NCI-H2081 (cell line): ENCODE results near the gene TASP1.
"Not testable (repeated sequence)": the region's sequence is repeated elsewhere in the genome, so short reads cannot be mapped to it uniquely, and the experiment has no call there.

Experiments used
- DNase-seq, 2 experiments: peaks; one replicate each; lab custom pipeline; 2025; lab: John Stamatoyannopoulos, UW

Gene TASP1

DNA sequence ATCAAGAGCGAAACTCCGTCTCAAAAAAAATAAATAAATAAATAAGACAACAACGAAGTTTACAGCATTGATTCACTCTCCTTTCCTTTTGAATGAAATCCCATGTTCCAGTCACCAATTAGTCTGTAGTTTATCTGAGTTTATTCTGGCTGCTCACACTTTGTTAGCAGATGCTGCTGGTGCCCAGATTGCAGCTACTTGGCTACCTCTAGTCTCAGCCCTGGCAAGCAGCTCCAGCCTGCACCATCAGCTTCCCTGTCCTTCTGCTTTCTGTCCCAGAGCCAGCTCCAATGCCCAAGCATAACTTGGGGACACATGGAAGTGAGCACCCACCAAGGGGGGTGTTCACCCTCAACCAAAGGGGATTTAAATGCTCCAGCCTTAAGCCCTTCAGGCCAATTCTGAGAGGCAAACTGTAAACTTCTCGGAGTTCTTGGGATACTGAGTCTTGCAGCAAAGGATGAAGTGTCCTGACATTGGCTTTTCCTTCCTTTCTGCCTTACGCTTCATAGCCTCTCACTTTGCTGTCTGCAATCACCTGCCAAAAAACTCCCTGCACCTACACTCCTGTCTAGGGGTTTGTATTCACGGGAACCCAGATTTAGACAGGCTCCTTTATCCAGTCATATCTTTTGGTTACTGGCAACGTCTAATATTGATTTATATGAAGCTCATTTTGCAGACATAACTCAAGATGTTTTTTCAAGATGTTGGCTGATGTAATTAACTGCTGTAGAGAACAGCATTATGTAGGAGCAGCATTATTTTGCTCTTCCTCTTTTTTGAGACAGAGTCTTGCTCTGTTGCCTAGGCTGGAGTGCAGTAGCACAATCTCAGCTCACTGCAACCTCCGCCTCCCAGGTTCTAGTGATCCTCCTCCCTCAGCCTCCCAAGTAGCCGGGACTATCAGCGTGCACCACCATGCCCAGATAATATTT lies 9.8 kb upstream of the TASP1 start:
- no peak for DNase-seq

DNA sequence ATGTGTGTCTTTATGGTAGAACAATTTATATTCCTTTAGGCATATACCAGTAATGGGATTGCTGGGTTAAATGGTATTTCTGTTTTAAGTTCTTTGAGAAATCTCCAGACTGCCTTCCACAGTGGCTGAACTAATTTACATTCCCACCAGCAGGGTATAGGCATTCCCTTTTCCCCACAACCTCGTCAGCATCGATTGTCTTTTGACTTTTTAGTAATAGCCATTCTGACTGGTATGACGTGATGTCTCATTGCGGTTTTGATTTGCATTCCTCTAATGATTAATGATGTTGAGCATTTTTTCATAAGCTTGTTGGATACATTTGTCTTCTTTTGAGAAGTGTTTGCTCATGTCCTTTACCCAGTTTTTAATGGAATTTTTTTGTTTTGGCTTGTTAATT lies 5.3 kb upstream of the TASP1 start:
- DNase-seq: no peak

DNA sequence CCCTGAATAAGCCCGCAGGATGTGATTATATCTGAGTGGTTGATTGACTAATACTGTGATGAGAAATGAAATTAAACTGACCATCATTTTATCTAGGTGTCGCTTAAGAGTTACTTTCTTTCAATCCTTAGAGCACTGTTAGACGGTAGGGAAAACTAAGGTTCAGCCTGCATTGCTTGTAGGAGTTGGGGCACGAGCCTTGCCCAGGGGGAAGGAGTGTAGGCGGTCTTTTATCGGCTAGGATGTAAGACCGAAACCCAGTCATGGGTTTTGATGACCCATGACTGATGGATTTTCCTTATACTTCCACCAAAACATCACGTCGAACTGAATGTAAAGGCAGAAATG lies 392 bp upstream of the TASP1 start:
- DNase-seq: no peak

DNA sequence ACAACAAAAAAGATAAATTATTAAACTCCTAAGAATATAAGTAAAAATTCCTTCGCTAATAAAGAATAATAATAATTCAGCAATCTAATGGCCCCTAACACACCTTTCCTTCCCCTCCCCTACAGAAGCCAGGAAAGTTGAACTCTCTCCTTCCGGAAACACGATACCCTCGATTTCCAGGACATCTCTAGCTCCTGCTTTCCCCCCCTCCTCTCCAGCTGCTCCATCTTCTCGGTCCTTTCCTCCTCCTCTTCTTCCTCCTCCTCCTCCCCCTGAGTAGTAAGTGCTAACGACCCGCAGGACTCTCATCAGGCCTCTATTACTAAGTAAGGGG lies 603 bp downstream of the TASP1 start:
- DNase-seq: peak in 1 of 2 experiments; percentile 43

DNA sequence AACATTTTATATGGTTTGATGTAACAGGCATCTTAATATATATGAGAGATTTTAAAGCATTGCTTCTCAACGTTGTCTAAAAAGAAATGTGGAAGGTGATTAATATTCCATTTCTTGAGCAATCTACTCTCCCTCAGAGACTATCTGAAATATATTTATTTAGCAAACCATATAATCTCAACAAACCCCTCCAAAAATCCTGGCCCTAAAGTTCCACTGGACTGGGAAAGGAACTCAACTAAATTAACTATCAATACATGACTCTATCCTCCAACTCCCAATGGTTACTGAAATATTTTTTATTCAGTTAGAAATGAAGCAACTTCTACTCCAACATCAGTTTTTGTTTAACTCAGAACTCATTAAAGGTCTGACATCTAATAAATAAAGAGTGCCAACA lies 6.3 kb downstream of the TASP1 start:
- no peak for DNase-seq

DNA sequence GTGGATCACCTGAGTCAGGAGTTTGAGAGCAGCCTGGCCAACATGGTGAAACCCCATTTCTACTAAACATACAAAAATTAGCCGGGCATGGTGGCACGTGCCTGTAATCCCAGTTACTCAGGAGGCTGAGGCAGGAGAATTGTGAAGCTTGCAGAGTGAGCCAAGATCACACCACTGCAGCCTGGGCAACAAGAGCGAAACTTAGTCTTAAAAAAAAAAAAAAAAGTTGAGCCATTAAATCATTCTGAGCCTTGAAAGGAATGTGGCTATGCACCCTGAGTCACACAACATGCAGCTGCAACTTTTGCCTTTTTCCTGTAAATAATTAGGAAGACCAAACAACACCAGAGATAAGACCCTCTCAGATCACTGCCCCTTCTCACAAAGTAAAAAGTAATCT lies 11.2 kb downstream of the TASP1 start:
- not testable (repeated sequence) for DNase-seq

DNA sequence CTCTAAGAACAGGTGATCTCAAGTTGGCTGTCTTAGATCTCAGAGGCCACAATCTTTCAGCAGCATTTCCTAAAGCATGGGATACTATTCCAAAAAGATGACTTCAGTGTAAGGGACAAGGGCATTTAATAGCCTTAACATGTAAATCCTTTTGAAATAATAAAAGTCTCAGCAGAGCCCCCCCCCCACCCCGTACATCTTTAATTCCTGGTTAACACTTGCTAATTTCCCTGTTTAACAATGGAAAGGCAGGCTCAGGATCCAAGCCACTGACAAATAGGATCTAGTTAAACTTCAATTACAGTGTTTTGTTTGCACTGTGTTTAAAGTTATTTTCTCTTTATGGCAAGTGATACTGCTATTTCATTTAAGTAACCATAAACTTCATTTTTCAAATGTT lies 12.0 kb downstream of the TASP1 start:
- DNase-seq: no peak

DNA sequence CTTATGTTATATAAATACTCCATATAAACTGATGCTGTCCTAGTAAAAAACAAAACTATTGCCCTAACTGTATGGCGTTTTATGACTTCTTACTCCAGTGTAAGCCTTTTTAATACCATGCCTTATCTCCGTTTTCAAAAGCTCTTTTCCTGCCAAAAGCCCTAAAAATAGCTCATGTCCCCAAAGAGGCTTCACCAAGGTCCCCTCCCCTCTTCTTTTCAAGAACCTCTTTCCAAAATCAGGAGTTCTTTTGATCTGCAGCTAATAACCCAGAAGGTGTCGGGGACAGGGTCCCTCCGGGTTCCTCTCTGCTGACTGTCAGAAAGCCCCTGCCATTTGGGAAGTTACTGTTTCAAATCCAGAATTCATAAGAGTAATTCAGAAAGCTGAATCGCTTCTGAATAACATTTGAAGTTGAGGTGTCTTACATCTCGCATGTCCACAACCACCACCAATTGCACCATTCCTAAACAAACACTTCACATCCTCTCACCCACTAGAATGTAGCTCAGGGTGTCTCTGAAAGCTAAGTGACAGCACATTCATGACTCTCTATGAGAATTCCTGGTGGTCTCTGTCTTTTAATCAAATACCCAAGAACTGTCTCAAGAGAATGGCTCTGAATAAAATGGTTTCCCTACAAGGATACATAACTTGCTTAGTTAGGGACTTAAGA lies 13.3 kb downstream of the TASP1 start:
- no peak for DNase-seq

DNA sequence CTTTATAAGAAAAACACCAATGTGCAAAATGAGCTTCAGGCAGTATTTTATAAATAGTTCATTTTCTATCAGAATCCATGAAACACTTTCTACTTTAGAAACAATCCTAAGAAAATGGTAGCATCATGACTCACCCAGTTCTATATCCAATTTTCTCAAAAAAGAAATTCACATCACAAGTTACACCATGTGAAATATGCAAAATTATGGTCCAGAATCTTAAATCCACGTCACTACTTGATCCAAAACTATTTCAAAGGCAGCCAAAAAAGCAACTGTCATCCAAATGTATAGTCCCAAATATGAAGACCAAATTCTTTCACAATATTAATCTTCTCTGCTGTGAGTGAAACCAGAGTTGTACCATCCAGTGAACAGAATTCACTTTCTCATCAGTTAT lies 19.3 kb downstream of the TASP1 start:
- DNase-seq: not testable (repeated sequence)

DNA sequence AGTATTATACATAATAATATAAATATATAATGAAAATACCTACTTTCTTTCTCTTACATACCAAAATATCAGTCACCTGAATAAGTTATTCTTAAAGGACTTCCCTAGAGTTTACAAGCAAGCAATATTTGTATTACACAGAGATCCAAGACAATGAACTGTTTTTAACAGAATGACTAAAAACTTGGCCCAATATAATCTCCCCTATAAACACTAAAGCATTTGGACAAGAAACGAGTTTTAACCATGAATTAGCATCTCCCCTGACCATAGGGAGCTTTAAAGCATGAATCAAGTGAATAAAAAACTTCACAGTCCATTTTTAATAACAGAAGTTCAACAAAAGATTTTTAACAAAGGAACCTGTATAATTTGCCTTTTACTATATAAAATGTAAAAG lies 20.3 kb downstream of the TASP1 start:
- not testable (repeated sequence) for DNase-seq

DNA sequence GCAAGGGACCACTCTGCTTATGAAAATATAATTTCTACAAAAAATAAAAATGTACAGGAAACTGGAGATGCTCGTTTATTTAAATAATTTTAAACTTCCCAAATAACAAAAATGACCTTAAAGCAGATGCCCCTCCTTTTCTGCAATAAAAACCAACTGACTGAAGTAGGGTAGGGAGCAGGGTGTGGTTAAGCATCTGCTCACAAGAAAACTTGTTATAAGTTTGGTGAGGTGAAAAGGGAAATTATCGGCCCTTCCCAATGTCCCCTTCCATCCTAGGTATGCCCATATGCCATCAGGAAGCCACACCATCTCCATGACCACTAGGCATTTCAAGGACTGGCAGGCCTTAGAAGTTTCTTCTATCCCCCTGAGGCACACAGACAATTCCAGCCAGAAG lies 21.1 kb downstream of the TASP1 start:
- not testable (repeated sequence) for DNase-seq

DNA sequence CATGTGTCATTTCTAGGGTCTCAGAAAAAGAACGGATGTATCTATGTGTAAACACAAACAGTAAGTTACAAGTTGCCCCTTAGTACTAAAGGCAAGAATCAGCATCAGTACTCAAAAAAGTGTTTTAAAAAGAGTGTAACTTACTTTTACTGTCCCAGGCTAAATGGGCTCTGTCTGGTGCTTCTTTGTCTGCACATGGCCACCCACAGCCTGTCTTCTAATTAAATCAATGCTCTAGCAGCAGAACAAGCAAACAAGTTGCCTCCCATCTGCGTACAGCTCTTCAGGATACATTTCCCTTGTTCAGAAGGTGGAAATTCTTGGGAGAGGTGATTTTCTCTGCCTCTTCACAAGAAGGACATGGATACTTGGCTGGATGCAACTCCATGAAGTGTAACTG lies 22.0 kb downstream of the TASP1 start:
- not testable (repeated sequence) for DNase-seq

DNA sequence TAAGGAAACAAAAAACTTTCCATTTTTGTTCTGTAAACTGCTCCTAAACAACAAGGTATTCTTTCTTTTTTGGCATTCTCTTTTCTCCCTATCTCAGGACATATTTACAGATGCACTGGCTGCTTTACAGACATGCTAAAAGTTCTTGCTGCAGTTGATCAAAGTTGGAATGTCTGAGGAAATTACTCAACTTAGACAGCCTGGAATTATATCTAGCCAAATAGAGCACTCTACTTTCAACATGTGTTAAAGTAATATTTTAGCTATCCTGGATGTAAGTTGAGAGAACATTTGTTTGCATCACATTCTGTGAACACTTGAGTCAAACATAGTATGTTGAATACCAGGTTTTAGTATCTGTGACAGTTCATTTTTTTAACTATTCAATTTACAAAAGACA lies 24.8 kb downstream of the TASP1 start:
- no peak for DNase-seq

DNA sequence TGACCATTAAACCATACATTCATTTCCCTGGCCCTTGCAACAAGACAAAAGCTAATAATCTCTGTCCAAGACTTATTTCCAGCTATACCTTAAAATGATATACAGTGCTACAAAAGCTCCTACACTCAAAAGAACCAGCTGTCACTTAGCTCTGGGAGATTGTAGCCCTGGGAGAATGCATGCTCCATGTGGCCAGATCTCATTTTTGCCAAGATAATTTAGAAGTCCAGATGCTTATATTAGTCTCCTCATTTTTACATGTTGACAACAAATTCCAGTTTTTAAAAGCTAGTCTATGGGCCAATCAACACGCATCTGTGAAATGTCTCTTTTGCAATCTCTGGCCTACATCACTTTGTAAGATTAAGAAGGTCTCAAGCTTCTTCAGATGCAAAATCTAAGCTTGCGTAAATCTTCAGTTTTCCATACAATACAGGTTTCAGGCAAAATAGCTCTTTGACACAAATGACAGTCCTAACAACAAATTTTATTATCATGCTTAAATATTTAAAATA lies 27.1 kb downstream of the TASP1 start:
- DNase-seq: no peak

DNA sequence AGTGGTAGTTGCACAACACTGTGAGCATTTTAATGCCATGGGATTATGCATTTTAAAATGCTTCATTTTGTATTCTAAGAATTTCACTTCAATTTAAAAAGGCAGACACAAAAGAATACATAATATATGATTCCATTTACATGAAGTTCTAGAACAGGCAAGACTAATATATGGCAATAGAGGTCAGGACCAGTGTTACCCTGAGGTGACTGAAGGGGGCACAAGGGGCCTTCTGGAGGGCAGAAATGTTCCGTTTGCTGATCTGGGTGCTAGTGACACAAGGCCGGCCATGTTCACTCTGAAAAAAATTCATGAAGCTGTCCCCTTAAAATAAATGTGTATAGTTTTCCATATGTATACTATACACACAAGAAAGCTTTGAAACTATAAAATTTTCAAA lies 28.5 kb downstream of the TASP1 start:
- DNase-seq: peak in 1 of 2 experiments; percentile 18

DNA sequence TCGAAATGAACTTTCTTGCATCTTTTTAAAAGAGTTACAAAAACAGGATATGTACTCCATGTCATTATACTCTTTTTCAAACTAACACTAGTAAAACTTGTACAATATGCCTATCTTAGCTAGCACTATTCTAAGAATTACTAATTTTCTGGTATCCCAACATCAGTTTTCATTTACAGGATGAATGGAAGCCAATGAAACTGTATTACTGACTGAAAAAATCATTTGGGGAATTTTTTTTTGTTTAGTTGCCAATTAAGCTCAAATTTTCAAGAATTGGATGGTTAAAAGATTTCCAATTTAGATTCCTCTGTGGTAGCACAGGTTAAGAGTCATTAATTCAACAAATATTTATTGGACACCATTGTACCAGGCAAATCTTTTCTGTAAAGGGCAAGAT lies 30.7 kb downstream of the TASP1 start:
- no peak for DNase-seq

DNA sequence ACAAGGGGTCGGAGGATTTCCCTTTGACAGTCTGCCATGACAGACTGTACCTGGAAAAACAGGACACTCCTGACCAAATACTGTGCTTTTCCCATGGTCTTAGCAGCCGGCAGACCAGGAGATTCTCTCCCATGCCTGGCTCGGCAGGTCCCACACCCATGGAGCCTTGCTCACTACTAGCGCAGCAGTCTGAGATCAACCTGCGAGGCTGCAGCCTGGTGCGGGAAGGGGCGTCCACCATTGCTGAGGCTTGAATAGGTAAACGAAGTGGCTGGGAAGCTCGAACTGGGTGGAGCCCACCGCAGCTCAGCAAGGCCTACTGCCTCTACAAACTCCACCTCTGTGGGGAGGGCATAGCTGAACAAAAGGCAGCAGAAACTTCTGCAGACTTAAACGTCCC lies 45.3 kb downstream of the TASP1 start:
- not testable (repeated sequence) for DNase-seq

DNA sequence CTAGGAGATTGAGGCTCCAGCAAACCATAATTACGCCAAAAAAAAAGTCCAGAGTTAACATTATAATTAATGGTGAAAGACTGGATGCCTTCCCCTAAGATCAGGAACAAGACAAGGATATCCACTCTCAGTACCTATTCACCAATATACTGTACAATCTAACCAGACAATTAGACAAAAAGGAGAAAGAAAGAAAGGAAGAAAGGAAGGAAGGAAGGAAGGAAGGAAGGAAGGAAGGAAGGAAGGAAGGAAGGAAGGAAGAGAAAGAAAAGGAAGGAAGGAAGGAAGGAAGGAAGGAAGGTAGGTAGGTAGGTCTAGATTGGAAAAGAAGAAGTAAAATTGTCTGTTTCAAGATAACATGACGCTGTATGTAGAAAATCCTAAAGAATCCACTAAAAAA lies 50.7 kb downstream of the TASP1 start:
- DNase-seq: no peak

DNA sequence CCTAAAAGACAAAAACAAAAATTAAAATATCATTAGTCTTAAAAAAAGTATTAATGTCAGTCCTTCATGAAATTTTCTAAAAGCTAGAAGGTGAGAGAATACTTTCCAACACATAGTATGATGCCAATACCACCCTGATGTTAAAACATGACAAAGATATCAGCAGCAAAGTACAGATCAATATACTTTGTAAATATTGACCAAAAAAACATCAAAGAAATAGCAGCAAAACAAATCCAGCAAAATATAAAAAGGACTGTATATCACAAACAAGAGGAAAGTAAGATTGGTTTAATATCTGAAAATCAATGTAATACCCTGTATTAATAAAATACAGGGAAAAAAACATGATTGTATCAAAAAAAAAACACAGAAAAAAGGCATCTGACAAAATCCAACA lies 51.4 kb downstream of the TASP1 start:
- DNase-seq: no peak

DNA sequence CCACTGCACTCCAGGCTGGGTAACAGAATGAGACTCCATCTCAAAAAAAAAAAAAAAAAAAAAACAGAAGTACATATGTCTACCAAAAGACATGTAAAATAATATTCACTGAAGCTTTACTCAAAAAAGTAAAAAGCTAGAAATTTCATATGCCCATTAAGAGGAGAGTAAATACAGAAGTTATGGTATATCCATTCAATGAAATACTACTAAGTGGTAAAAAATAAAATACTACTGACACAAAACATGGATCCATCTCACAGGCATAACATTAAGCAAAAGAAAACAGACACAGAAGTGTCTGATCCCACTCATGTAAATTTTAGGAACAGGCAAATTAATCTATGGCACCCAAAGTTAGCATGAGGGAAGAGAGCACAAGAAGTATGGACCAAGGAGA lies 52.6 kb downstream of the TASP1 start:
- no peak for DNase-seq

DNA sequence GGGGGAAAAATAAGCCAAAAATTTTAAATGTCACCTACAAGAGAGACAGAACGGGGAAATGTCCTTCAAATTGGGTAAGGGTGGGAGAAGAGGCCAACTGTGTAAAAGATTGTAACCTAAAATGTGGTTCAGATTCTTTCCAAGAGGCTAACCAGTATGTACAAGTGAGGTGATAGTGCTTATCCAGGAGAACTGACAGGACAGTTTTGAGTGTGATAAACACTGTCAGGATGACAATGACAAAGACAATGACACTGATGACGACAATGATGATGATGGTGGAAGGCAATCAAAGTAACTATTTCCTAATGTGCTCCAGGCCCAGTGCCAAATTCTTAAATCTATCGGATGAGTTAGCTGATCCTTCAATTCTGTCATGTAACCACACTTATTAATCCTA lies 57.3 kb downstream of the TASP1 start:
- no peak for DNase-seq

DNA sequence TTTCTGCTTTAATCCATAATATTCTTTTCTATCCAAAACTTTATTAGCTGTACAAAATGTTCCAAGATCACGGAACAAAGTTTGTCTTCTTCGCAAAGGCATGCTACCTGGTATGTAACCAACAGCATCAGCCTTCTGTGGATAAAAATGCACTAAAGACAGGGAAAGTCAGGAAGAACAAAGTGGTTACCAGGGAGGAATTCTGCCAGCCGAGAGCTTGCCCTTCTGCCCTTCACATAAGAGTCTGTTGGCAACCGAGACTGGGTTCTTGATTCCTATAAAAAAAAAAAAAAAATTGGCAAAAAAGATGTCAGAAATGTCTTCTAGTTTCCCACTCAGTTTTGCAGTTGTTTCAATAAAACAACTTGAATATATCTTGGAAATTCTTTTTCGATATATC lies 58.0 kb downstream of the TASP1 start:
- DNase-seq: no peak

DNA sequence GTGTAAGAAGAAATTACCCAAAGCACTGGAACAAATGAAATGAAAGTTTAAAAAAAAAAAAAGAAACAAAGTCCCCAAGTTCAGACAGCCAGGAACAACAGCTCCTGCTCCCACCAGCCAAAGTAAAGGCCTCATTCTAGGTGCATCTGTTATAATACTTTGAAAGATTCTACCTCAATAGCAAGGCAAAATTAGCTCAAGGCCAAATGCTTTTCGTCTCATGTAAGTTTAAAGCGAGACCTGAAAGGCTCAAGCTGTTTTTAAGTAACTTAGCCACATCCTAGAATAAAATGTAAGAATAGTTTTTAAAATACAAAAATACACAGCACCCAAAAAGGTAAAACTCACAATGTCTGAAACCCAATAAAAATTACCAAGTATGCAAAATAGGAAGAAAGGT lies 64.7 kb downstream of the TASP1 start:
- no peak for DNase-seq

DNA sequence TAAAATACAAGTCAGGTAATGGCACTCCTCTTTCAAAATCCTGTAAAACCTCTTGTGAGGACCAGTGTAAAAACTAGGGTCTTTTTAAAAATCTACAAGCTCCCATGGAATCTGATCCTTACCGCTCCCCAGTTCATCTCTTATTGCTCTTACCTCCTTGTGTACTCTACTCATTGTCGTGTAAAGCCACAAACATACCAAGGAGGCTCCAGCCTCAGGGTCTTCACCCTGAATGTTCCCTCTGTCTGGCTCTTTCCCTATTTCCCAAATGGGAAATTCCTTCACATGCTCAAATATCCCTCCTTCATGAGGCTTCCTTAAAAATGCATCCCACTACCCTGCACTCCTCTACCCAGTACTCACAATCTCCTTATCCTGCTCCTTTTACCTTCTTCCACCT lies 67.1 kb downstream of the TASP1 start:
- no peak for DNase-seq
